ENCODE results near the gene GTF2A1L. TPM values are rescaled to one million over a fixed set of nuclear protein-coding genes. Genes with fewer than 3 reads are reported as not detected.

Gene GTF2A1L
- total RNA-seq, 4 donors from 2014 or later, result 0.16 to 1.8 TPM; not detected in 2

DNA sequence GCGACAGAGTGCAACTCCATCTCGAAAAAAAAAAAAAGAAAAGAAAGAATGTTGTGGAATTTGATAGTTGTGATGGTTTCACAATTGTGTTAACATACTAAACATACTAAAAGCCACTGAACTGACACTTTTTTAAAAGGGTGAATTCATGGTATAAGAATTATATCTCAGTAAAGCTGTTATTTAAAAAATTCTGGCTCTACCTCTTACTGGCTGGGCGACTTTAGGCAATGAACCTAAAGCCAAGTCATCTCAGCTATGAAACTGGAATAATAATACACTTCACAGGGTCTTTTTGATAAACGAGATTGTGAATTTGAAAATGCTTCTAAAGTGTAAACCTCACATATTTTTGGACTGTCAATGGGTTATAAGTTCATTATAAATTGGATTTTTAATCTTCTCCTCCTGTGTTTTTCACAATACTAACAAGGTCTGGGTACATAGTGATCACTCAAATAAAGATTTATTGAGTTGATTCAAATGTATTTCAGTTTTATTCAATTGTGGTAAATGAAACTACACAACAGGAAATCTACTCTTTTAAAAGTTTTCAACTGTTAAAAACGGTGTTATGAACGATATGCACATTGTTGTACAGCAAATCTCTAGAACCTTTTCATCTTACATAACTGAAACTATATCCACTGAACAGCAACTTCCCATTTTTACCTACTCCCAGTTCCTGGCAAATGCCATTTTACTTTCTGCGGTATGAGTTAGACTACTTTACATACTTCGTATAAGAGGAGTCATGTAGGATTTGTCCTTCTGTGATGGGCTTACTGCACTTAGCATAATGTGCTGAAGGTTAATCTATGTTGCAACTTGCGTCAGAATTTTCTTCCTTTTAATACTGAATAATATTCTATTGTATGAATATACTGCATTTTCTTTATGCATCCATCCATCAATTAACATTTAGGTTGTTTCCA, 43.0 kb upstream of the GTF2A1L start:
- Histone ChIP-seq H3K36me3 (no peaks in the 10 kb centered on the region), H3K27me3 (no peaks in the 10 kb centered on the region), H3K4me3 (no peak overlapping the region), H3K4me1 (no peaks in the 10 kb centered on the region), H3K27ac (no peak overlapping the region), H3K9me3 (no peaks in the 10 kb centered on the region)
- intact Hi-C loops (cut with DNase I; ENCODE audit: low total_unique reads), result no loop called here
- no peak for DNase-seq
- in situ Hi-C loops (cut with MboI; ENCODE audit: low sequenced_read_pairs in 4 of 4), result no loop called here
- ATAC-seq, result no peak
- no peak for TF ChIP-seq POLR2A (IDR thresholded peaks at IDR 0.05)
- TF ChIP-seq, protein P1, sequence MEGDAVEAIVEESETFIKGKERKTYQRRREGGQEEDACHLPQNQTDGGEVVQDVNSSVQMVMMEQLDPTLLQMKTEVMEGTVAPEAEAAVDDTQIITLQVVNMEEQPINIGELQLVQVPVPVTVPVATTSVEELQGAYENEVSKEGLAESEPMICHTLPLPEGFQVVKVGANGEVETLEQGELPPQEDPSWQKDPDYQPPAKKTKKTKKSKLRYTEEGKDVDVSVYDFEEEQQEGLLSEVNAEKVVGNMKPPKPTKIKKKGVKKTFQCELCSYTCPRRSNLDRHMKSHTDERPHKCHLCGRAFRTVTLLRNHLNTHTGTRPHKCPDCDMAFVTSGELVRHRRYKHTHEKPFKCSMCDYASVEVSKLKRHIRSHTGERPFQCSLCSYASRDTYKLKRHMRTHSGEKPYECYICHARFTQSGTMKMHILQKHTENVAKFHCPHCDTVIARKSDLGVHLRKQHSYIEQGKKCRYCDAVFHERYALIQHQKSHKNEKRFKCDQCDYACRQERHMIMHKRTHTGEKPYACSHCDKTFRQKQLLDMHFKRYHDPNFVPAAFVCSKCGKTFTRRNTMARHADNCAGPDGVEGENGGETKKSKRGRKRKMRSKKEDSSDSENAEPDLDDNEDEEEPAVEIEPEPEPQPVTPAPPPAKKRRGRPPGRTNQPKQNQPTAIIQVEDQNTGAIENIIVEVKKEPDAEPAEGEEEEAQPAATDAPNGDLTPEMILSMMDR (IDR thresholded peaks at IDR 0.05 in 4 of 5, conservative IDR thresholded peaks at IDR 0.05 in 1 of 5), result no peak

DNA sequence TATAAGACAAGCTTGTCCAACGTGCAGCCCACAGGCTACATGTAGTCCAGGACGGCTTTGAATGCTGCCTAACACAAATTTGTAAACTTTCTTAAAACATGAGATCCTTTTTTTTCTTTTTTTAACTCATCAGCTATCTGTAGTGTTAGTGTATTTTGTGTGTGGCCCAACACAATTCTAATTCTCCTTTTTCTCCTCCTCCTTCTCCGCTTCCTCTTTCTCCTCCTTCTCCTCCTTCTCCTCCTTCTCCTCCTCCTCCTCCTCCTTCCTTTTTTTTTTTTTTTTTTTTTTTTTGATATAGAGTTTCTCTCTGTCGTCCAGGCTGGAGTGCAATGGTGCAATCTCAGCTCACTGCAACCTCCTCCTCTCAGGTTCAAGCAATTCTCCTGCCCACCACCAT, 39.3 kb upstream of the GTF2A1L start:
- TF ChIP-seq, protein P1 (IDR thresholded peaks at IDR 0.05 in 4 of 5, conservative IDR thresholded peaks at IDR 0.05 in 1 of 5), result no peak
- TF ChIP-seq POLR2A (IDR thresholded peaks at IDR 0.05), result no peak
- Histone ChIP-seq H3K9me3 (no peaks in the 10 kb centered on the region), H3K27me3 (no peaks in the 10 kb centered on the region), H3K36me3 (no peaks in the 10 kb centered on the region), H3K27ac (no peak overlapping the region), H3K4me1 (no peaks in the 10 kb centered on the region), H3K4me3 (no peak overlapping the region)
- intact Hi-C loops (cut with DNase I; ENCODE audit: low total_unique reads) (no loop called here), in situ Hi-C loops (cut with MboI; ENCODE audit: low sequenced_read_pairs in 4 of 4) (no loop called here)
- ATAC-seq, result no peak
- no peak for DNase-seq

DNA sequence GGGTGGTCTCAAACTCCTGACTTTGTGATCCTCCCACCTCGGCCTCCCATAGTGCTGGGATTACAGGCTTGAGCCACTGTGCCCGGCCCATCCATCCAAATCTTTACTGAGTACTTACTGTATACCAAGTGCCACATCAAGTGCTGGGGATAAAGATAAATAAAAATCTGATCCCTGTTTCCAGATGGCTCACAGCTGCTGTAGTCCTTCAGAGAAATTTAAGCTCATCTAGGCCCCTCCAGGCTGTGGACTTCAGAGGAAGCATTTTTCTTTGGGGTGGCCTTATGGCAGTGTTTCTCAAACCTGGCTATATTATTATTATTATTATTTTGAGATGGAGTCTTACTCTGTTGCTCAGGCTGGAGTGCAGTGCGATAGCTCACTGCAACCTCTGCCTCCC, 33.7 kb upstream of the GTF2A1L start:
- in situ Hi-C loops (cut with MboI; ENCODE audit: low sequenced_read_pairs in 4 of 4) (loop anchor here in 1 of 4 donors (10.0 kb wide), 1 partner anchor 109 kb away; no protein-coding TSS in a partner anchor), intact Hi-C loops (cut with DNase I; ENCODE audit: low total_unique reads) (no loop called here)
- TF ChIP-seq POLR2A (IDR thresholded peaks at IDR 0.05), result no peak
- TF ChIP-seq, protein P1 (IDR thresholded peaks at IDR 0.05 in 4 of 5, conservative IDR thresholded peaks at IDR 0.05 in 1 of 5), result no peak
- Histone ChIP-seq H3K4me1 (no peaks in the 10 kb centered on the region), H3K27ac (no peak overlapping the region), H3K9me3 (no peaks in the 10 kb centered on the region), H3K4me3 (no peak overlapping the region), H3K27me3 (no peaks in the 10 kb centered on the region), H3K36me3 (no peaks in the 10 kb centered on the region)
- ATAC-seq (no peak), DNase-seq (no peak)

DNA sequence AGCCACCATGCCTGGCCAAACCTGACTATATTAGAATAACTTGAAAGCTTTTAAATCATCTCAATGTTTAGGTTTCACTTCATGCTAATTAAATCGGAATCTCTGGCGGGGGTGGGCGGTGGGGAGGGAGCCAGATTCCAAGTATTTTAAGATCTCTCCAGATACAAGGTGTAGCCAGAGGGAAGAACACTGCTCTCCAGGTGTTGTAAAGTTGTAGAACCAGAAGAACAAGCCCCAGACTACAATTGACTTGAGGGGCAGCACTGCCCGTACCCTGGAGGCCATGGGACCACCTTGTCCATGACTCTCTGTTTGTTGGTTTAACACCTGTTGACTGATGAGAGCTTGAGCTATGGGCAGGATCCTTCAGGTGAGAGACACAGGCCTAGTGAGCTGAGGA, 33.1 kb upstream of the GTF2A1L start:
- DNase-seq (no peak), ATAC-seq (no peak)
- in situ Hi-C loops (cut with MboI; ENCODE audit: low sequenced_read_pairs in 4 of 4), result loop anchor here in 1 of 4 donors (10.0 kb wide), 1 partner anchor 110 kb away; no protein-coding TSS in a partner anchor
- Histone ChIP-seq H3K27me3 (no peaks in the 10 kb centered on the region), H3K27ac (no peak overlapping the region), H3K36me3 (no peaks in the 10 kb centered on the region), H3K4me3 (no peak overlapping the region), H3K4me1 (no peaks in the 10 kb centered on the region), H3K9me3 (no peaks in the 10 kb centered on the region)
- TF ChIP-seq POLR2A (IDR thresholded peaks at IDR 0.05), result no peak
- TF ChIP-seq, protein P1 (IDR thresholded peaks at IDR 0.05 in 4 of 5, conservative IDR thresholded peaks at IDR 0.05 in 1 of 5), result no peak
- intact Hi-C loops (cut with DNase I; ENCODE audit: low total_unique reads), result no loop called here

Data from gastrocnemius medialis (tissue), 4 donors.